ENCODE data around the gene TAF13.
A peak's percentile ranks its signal among the peaks of the same experiment; 100 is the strongest.

TAF13 gene

GRCh38 chr1:109091078-109091838 is 15.5 kb upstream of the TAF13 start:
- Histone ChIP-seq H3K9ac (ENCODE audit: low read depth, low read length) (peak overlapping the region; percentile 73), H3K4me1 (ENCODE audit: control insufficient read depth, insufficient read depth, low read length) (peaks cover 7% of the 10 kb centered on the region), H3K9me3 (ENCODE audit: control insufficient read depth, insufficient read depth, low read length) (no peaks in the 10 kb centered on the region), H3K36me3 (ENCODE audit: control insufficient read depth, insufficient read depth, low read length) (peaks cover 14% of the 10 kb centered on the region), H3K4me3 (ENCODE audit: low read depth, low read length) (peak overlapping the region; percentile 92), H3K27me3 (ENCODE audit: control insufficient read depth, insufficient read depth, low read length) (no peaks in the 10 kb centered on the region), H3K27ac (ENCODE audit: low read depth, low read length) (peak overlapping the region; percentile 91)

GRCh38 chr1:109090196-109091077 is 14.6 kb upstream of the TAF13 start, which contains the start of gene TMEM167B:
TMEM167B (plus strand) TSS chr1:109090764; CDS start chr1:109090873, 109 bp downstream.
- Histone ChIP-seq H3K9me3 (ENCODE audit: control insufficient read depth, insufficient read depth, low read length) (no peaks in the 10 kb centered on the region), H3K4me1 (ENCODE audit: control insufficient read depth, insufficient read depth, low read length) (peaks cover 7% of the 10 kb centered on the region), H3K4me3 (ENCODE audit: low read depth, low read length) (peak within 1 kb of the TSS; percentile 92), H3K27me3 (ENCODE audit: control insufficient read depth, insufficient read depth, low read length) (no peaks in the 10 kb centered on the region), H3K9ac (ENCODE audit: low read depth, low read length) (peak within 1 kb of the TSS; percentile 73), H3K36me3 (ENCODE audit: control insufficient read depth, insufficient read depth, low read length) (peaks cover 14% of the 10 kb centered on the region), H3K27ac (ENCODE audit: low read depth, low read length) (peak within 1 kb of the TSS; percentile 91)

- no peaks in the 10 kb centered on the region for H3K9me3 ChIP-seq (ENCODE audit: control insufficient read depth, insufficient read depth, low read length)
- no peaks in the 10 kb centered on the region for H3K27me3 ChIP-seq (ENCODE audit: control insufficient read depth, insufficient read depth, low read length)
- peaks cover 7% of the 10 kb centered on the region for H3K4me1 ChIP-seq (ENCODE audit: control insufficient read depth, insufficient read depth, low read length)
- H3K4me3 ChIP-seq (ENCODE audit: low read depth, low read length): peak overlapping the region; percentile 92; the same call in 1 of the 2 replicates
- no peak overlapping the region for H3K9ac ChIP-seq (ENCODE audit: low read depth, low read length)
- peaks cover 8% of the 10 kb centered on the region for H3K36me3 ChIP-seq (ENCODE audit: control insufficient read depth, insufficient read depth, low read length)
- H3K27ac ChIP-seq (ENCODE audit: low read depth, low read length): no peak overlapping the region
Observed at GRCh38 chr1:109089242-109090015, 13.6 kb upstream of the TAF13 start.

- Histone ChIP-seq H3K36me3 (ENCODE audit: control insufficient read depth, insufficient read depth, low read length) (no peaks in the 10 kb centered on the region), H3K27me3 (ENCODE audit: control insufficient read depth, insufficient read depth, low read length) (no peaks in the 10 kb centered on the region), H3K4me3 (ENCODE audit: low read depth, low read length) (no peak overlapping the region), H3K9me3 (ENCODE audit: control insufficient read depth, insufficient read depth, low read length) (no peaks in the 10 kb centered on the region), H3K4me1 (ENCODE audit: control insufficient read depth, insufficient read depth, low read length) (peaks cover 20% of the 10 kb centered on the region), H3K9ac (ENCODE audit: low read depth, low read length) (no peak overlapping the region), H3K27ac (ENCODE audit: low read depth, low read length) (no peak overlapping the region)
Observed at GRCh38 chr1:109084563-109085517, 9.0 kb upstream of the TAF13 start.

- Histone ChIP-seq H3K9me3 (ENCODE audit: control insufficient read depth, insufficient read depth, low read length) (no peaks in the 10 kb centered on the region), H3K27ac (ENCODE audit: low read depth, low read length) (peak overlapping the region; percentile 41), H3K4me1 (ENCODE audit: control insufficient read depth, insufficient read depth, low read length) (peaks cover 17% of the 10 kb centered on the region), H3K36me3 (ENCODE audit: control insufficient read depth, insufficient read depth, low read length) (no peaks in the 10 kb centered on the region), H3K4me3 (ENCODE audit: low read depth, low read length) (no peak overlapping the region), H3K27me3 (ENCODE audit: control insufficient read depth, insufficient read depth, low read length) (no peaks in the 10 kb centered on the region), H3K9ac (ENCODE audit: low read depth, low read length) (no peak overlapping the region)
Observed at GRCh38 chr1:109083923-109084322, 8.1 kb upstream of the TAF13 start.

- Histone ChIP-seq H3K9me3 (ENCODE audit: control insufficient read depth, insufficient read depth, low read length) (no peaks in the 10 kb centered on the region), H3K9ac (ENCODE audit: low read depth, low read length) (no peak overlapping the region), H3K4me1 (ENCODE audit: control insufficient read depth, insufficient read depth, low read length) (peaks cover 17% of the 10 kb centered on the region), H3K27ac (ENCODE audit: low read depth, low read length) (peak overlapping the region; percentile 41), H3K27me3 (ENCODE audit: control insufficient read depth, insufficient read depth, low read length) (no peaks in the 10 kb centered on the region), H3K36me3 (ENCODE audit: control insufficient read depth, insufficient read depth, low read length) (no peaks in the 10 kb centered on the region), H3K4me3 (ENCODE audit: low read depth, low read length) (no peak overlapping the region)
Observed at GRCh38 chr1:109083501-109083900, 7.7 kb upstream of the TAF13 start.

- H3K9me3 ChIP-seq (ENCODE audit: control insufficient read depth, insufficient read depth, low read length): no peaks in the 10 kb centered on the region
- H3K27me3 ChIP-seq (ENCODE audit: control insufficient read depth, insufficient read depth, low read length): no peaks in the 10 kb centered on the region
- H3K27ac ChIP-seq (ENCODE audit: low read depth, low read length): peak overlapping the region; percentile 21
- H3K9ac ChIP-seq (ENCODE audit: low read depth, low read length): no peak overlapping the region
- peaks cover 17% of the 10 kb centered on the region for H3K4me1 ChIP-seq (ENCODE audit: control insufficient read depth, insufficient read depth, low read length)
- no peaks in the 10 kb centered on the region for H3K36me3 ChIP-seq (ENCODE audit: control insufficient read depth, insufficient read depth, low read length)
- H3K4me3 ChIP-seq (ENCODE audit: low read depth, low read length): no peak overlapping the region
Observed at GRCh38 chr1:109080441-109081082, 4.8 kb upstream of the TAF13 start.

GRCh38 chr1:109079240-109079622 is 3.4 kb upstream of the TAF13 start:
- Histone ChIP-seq H3K27me3 (ENCODE audit: control insufficient read depth, insufficient read depth, low read length) (no peaks in the 10 kb centered on the region), H3K9me3 (ENCODE audit: control insufficient read depth, insufficient read depth, low read length) (no peaks in the 10 kb centered on the region), H3K36me3 (ENCODE audit: control insufficient read depth, insufficient read depth, low read length) (no peaks in the 10 kb centered on the region), H3K27ac (ENCODE audit: low read depth, low read length) (no peak overlapping the region), H3K9ac (ENCODE audit: low read depth, low read length) (no peak overlapping the region), H3K4me1 (ENCODE audit: control insufficient read depth, insufficient read depth, low read length) (peaks cover 19% of the 10 kb centered on the region), H3K4me3 (ENCODE audit: low read depth, low read length) (no peak overlapping the region)

GRCh38 chr1:109078317-109078716 is 2.5 kb upstream of the TAF13 start:
- Histone ChIP-seq H3K9me3 (ENCODE audit: control insufficient read depth, insufficient read depth, low read length) (no peaks in the 10 kb centered on the region), H3K27ac (ENCODE audit: low read depth, low read length) (no peak overlapping the region), H3K9ac (ENCODE audit: low read depth, low read length) (no peak overlapping the region), H3K36me3 (ENCODE audit: control insufficient read depth, insufficient read depth, low read length) (no peaks in the 10 kb centered on the region), H3K27me3 (ENCODE audit: control insufficient read depth, insufficient read depth, low read length) (no peaks in the 10 kb centered on the region), H3K4me1 (ENCODE audit: control insufficient read depth, insufficient read depth, low read length) (peaks cover 10% of the 10 kb centered on the region; the same call in 1 of the 2 replicates), H3K4me3 (ENCODE audit: low read depth, low read length) (no peak overlapping the region)

Measured in HUES48 (cell line).